Hepatocyte (in vitro differentiated cells): ENCODE data around the gene ABCC3. TPM values are rescaled to one million over a fixed set of nuclear protein-coding genes. Genes with fewer than 3 reads are reported as not detected.

ENCODE experiments used
- DNase-seq: peaks from one replicate; pipeline ENCODE4 v3.0.0-alpha.2; 2016; ENCODE audit warnings: low spot score
- H2AFZ ChIP-seq: fragments of 200-600 bp; sonication (generic); 2 replicates; pipeline ENCODE4 v1.6.0; 2016; ENCODE audit warnings: antibody characterized with exemption, mild to moderate bottlenecking
- H3K27ac ChIP-seq: fragments of 200-600 bp; sonication (generic); 2 replicates; pipeline ENCODE4 v1.5.1; 2016; ENCODE audit warnings: mild to moderate bottlenecking
- H3K27me3 ChIP-seq: fragments of 200-600 bp; sonication (generic); 2 replicates; pipeline ENCODE4 v1.6.1; 2016
- H3K36me3 ChIP-seq: fragments of 200-600 bp; sonication (generic); replicated peaks from 2 replicates; pipeline ENCODE4 v1.5.1; 2016; ENCODE audit warnings: low read depth; ENCODE audit not compliant: insufficient read depth
- H3K4me1 ChIP-seq: fragments of 200-600 bp; sonication (generic); 2 replicates; pipeline ENCODE4 v1.5.1; 2016; ENCODE audit warnings: mild to moderate bottlenecking, moderate library complexity; ENCODE audit not compliant: insufficient read depth
- H3K4me2 ChIP-seq: fragments of 200-600 bp; sonication (generic); 2 replicates; pipeline ENCODE4 v1.6.0; 2016
- H3K4me3 ChIP-seq: fragments of 200-600 bp; sonication (generic); 2 replicates; pipeline ENCODE4 v1.5.1; 2016; ENCODE audit warnings: mild to moderate bottlenecking
- H3K79me2 ChIP-seq: fragments of 200-600 bp; sonication (generic); 2 replicates; pipeline ENCODE4 v1.6.0; 2017; ENCODE audit warnings: mild to moderate bottlenecking
- H3K9me2 ChIP-seq: fragments of 200-600 bp; sonication (generic); replicated peaks from 2 replicates; pipeline ENCODE4 v1.6.0; 2017; ENCODE audit warnings: mild to moderate bottlenecking; ENCODE audit not compliant: insufficient read depth
- H3K9me3 ChIP-seq: fragments of 200-600 bp; sonication (generic); 2 replicates; pipeline ENCODE4 v1.5.1; 2016; ENCODE audit warnings: low read depth, mild to moderate bottlenecking
- H4K20me1 ChIP-seq: fragments of 200-600 bp; sonication (generic); 2 replicates; pipeline ENCODE4 v1.6.0; 2016; ENCODE audit warnings: mild to moderate bottlenecking; ENCODE audit not compliant: insufficient read depth, poor library complexity, severe bottlenecking
- EZH2 ChIP-seq: fragments of 200-600 bp; sonication (generic); IDR thresholded peaks from 2 replicates; pipeline ENCODE4 v1.6.1; 2016; ENCODE audit warnings: antibody characterized with exemption, mild to moderate bottlenecking, borderline replicate concordance
- EZH2phosphoT487 ChIP-seq: fragments of 200-600 bp; sonication (generic); IDR thresholded peaks from one replicate; pipeline ENCODE4 v1.6.1; 2018; ENCODE audit warnings: antibody characterized with exemption, mild to moderate bottlenecking, low read depth, moderate library complexity; ENCODE audit not compliant: unreplicated experiment, severe bottlenecking
- WGBS: methylation state at CpG from one replicate; pipeline ENCODE4 v1.1.6; 2016; ENCODE audit warnings: low lambda C conversion rate; ENCODE audit errors: missing lambda C conversion rate; 5-methylcytosine and 5-hydroxymethylcytosine counted together
- polyA plus RNA-seq: library from polyadenylated mRNA; unstranded; fragments of >200 nt; fragmentation: Nextera tagmentation; extraction: Ambion mirVana; gene quantifications from 2 replicates; pipeline ENCODE4 v1.2.1, GENCODE V29; 2016
- total RNA-seq: library from RNA; depleted of rRNA; stranded (reverse); fragments of >200 nt; gene quantifications from 2 replicates; pipeline ENCODE4 v1.2.3, GENCODE V29; 2014
- TF ChIP-seq, protein P1 (sequence below): fragments of 200-600 bp; sonication (generic); IDR thresholded peaks from 2 replicates; pipeline ENCODE4 v1.5.1; 2016; ENCODE audit warnings: antibody characterized with exemption, mild to moderate bottlenecking; ENCODE audit not compliant: poor library complexity

Gene ABCC3
- total and polyA plus RNA-seq, 2 experiments from 2014 or later = 16.9 to 18.1 TPM

GRCh38 chr17:50692448-50693035 lies 57.9 kb downstream of the ABCC3 start:
- H3K4me2 ChIP-seq = peak overlapping the region; percentile 62
- H2AFZ ChIP-seq = no peak overlapping the region
- H3K4me3 ChIP-seq = no peak overlapping the region
- H3K9me2 ChIP-seq = no peaks in the 10 kb centered on the region
- DNase-seq = no peak
- H3K36me3 ChIP-seq = no peaks in the 10 kb centered on the region
- peak overlapping the region; percentile 99 for H3K27ac ChIP-seq
- H3K9me3 ChIP-seq = no peaks in the 10 kb centered on the region
- 67% methylated on average over 6 of the region's 6 CpGs for WGBS
- H3K79me2 ChIP-seq = no peaks in the 10 kb centered on the region
- no peaks in the 10 kb centered on the region for H4K20me1 ChIP-seq
- no peaks in the 10 kb centered on the region for H3K27me3 ChIP-seq
- peaks cover 48% of the 10 kb centered on the region for H3K4me1 ChIP-seq
- TF ChIP-seq, protein P1, sequence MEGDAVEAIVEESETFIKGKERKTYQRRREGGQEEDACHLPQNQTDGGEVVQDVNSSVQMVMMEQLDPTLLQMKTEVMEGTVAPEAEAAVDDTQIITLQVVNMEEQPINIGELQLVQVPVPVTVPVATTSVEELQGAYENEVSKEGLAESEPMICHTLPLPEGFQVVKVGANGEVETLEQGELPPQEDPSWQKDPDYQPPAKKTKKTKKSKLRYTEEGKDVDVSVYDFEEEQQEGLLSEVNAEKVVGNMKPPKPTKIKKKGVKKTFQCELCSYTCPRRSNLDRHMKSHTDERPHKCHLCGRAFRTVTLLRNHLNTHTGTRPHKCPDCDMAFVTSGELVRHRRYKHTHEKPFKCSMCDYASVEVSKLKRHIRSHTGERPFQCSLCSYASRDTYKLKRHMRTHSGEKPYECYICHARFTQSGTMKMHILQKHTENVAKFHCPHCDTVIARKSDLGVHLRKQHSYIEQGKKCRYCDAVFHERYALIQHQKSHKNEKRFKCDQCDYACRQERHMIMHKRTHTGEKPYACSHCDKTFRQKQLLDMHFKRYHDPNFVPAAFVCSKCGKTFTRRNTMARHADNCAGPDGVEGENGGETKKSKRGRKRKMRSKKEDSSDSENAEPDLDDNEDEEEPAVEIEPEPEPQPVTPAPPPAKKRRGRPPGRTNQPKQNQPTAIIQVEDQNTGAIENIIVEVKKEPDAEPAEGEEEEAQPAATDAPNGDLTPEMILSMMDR = no peak
- TF ChIP-seq EZH2phosphoT487 (no peak), EZH2 (no peak)

DNA sequence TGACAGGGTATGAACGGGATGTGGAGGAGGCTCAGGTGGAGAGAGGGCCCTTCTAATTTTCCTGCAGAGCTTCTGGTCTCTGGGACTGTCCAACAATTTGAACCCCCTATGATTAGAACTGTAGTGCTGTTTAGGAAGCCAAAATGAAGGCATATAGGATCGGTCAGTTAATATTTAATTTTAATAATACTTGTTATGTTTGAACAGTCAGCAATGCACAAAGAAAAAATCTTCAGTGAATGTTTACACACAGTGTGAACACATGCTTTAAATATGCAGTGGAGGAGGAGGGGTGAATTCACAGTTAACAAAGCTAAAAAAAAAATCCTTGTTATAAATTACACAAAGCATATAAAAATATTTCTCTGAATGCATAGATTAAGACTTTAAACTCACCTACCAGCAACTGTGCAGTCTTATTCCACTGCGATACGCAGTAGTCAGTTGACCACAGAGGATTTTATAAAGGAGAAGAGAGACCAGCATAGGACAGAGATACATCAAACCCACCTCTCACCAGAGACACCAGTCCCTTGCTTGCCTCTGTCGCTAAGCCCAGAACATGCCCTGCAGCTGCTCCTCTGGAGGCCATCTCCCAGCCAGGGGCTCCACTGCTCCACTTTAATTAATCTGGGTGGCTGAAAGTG lies 58.5 kb downstream of the ABCC3 start:
- Histone ChIP-seq H3K4me3 (no peak overlapping the region), H3K27ac (peak overlapping the region; percentile 99), H3K9me3 (no peaks in the 10 kb centered on the region), H3K4me2 (peak overlapping the region; percentile 62), H3K27me3 (no peaks in the 10 kb centered on the region), H3K4me1 (peaks cover 43% of the 10 kb centered on the region), H4K20me1 (no peaks in the 10 kb centered on the region), H3K9me2 (no peaks in the 10 kb centered on the region), H3K36me3 (peaks cover under 1% of the 10 kb centered on the region), H2AFZ (no peak overlapping the region), H3K79me2 (no peaks in the 10 kb centered on the region)
- 69% methylated on average over 5 of the region's 5 CpGs for WGBS
- TF ChIP-seq EZH2 (no peak), EZH2phosphoT487 (no peak)
- TF ChIP-seq, protein P1 = no peak
- no peak for DNase-seq

- Histone ChIP-seq H3K27ac (no peak overlapping the region), H3K4me3 (no peak overlapping the region), H3K4me1 (peaks cover 23% of the 10 kb centered on the region), H3K79me2 (peaks cover 11% of the 10 kb centered on the region), H3K36me3 (peaks cover 5% of the 10 kb centered on the region), H3K9me2 (no peaks in the 10 kb centered on the region), H4K20me1 (no peaks in the 10 kb centered on the region), H3K27me3 (no peaks in the 10 kb centered on the region), H3K9me3 (no peaks in the 10 kb centered on the region), H3K4me2 (no peak overlapping the region), H2AFZ (no peak overlapping the region)
- WGBS = 89% methylated on average over 3 of the region's 3 CpGs
- DNase-seq = no peak
- TF ChIP-seq EZH2 = no peak
- no peak for TF ChIP-seq EZH2phosphoT487
- TF ChIP-seq, protein P1 = no peak
These were observed 61.7 kb downstream of the ABCC3 start for GRCh38 chr17:50696365-50696879.
